NCI-H1694 treated with DMSO at 0.1 percent for 48 hours (cell line): ENCODE data around the gene ABCB11.
"Not testable (repeated sequence)": the region's sequence is repeated elsewhere in the genome, so short reads cannot be mapped to it uniquely, and the experiment has no call there.

Experiments
- DNase-seq: peaks from one replicate; lab custom pipeline; 2025; lab: John Stamatoyannopoulos, UW

Gene ABCB11

DNA sequence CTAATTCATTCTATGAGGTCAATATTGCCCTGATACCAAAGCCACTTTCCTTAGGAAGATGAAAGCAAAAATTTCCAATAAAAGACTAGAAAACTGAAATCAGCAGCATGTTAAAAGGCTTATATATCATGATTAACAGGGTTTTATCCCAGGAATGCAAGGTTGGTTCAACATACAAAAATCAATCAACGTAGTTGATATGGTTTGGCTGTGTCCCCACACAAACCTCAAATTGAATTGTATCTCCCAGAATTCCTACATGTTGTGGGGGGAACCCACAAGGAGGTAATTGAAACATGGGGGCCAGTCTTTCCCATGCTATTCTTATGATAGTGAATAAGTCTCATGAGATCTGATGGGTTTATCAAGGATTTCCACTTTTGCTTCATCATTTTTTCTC, 11.7 kb upstream of the ABCB11 start:
- no peak for DNase-seq

DNA sequence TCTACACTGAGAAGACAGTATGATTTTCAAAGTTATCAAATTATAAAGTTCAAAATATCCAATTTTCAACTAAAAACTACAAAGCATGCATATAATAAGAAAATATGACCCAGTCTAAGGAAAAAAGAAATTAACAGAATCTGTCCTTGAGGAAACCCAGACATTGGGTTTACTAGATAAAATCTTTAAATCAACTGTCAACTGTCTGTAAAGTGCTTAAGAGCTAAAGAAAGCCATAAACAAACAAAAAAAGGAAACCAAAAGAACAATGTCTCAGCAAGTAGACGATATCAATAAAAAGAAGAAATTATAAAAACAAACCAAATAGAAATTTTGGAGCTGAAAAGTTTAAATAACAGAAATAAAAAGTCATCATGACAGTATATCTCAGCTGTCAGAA, 10.5 kb upstream of the ABCB11 start:
- no peak for DNase-seq

DNA sequence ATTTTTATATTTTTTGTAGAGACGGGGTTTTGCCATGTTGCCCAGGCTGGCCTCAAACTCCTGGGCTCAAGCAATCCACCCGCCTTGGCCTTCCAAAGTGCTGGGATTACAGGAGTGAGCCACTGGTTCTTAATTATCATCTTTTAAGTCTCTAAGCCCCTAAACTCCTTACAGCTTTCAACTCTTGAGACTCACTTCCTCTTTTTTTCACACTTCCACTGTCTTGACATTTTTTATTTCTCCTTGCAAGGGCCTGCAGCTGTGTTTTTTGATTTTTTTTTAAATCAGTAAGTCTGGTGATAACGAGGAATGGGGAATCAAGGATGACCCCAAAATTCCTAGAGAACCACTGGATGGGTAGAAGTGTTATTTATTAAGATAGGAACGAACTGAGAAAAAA, 8.6 kb upstream of the ABCB11 start:
- no peak for DNase-seq

DNA sequence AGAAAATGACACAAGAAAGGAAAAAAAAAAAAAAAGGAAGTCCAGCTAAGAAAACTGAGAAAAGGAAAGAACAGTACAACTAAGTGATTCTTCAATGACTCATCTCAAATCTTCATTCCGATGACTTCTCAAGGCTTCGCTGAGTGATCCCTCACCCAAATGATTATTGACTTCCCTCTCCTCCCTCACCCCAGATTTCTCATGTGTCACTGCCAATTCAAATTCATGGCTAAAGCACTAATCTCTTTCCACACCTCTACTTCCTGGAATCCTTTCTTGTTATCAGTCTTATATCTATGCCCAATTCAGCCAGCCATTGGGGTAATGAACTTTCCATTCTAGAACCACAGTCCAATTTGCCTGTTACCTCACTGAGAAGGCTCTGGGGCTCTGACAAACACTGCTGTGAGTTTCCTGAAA, 7.2 kb upstream of the ABCB11 start:
- no peak for DNase-seq

DNA sequence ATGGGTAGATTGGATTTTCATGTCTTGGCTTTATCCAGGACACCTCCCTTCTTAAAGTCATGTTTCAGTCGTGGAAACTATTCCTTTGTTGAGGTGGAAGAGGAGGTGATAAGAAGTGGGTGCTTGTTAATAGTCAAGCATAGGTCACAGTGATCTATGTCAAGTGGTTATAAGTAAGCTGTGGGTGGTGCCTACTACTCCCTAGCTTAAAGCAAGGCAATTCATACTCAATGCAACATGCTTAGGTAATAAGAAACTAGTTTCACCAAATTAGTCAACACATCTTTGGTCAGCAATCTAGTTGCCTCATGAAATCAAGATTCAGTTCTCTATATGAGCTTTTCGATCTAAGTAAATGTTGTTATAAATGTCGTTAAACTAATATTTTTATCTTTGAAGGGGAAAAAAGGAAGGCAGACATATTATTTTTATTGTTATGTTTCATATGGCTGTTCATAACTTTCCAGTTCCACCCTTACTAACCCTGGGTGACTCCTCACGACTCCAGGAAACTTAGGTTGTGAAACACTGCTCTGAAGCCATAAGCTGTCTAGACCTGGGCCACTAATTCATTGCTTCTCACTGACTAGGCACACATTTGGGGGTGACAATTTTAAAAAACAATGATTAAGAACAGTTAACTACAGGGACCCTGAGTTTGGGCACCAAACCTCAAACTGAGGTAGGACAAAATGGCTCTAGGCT, 5.8 kb upstream of the ABCB11 start:
- no peak for DNase-seq

DNA sequence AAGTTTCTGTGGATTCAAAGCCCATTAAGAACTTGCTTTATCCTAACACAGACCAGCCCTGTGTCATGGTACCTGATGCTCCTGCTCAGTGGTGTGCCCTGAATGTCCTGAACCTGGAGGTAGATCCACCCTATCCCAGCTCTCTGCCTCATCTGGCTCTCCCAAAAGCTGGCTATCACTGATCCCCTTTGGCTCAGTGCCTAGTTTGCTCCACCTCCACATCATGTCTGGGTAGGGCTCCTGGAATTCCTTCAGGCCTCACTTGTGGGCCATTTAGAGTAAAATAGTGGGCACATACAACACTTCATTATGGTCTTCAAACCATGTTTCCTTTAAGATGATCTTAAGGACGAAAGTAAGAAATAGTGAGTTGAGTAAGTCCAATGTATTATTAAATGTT, 4.8 kb upstream of the ABCB11 start:
- DNase-seq, result no peak

DNA sequence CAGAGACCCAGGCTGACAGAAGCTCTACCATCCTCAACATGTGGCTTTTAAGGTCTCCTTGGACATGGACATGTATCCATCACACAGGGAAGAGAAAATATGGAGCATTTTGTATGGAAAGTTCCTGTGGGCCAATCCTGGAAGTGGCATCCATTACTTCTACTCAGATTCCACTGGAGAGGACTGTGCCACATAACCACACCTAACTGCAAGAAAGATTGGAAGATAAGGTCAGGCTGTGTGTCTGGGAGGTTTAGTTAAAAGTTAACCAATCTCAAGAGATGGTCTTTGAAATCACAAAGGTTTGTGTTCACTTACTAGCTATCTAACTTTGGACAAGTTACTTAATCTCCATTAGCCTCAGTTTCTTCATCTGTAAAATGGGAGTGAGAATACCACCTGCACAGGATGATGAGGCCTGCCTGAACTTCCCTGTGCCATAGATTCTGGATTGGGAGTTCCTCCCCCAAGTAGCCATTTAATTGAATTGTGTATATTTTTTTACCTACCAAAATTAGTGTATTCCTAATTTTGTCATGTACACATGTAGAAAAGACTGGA, 3.9 kb upstream of the ABCB11 start:
- no peak for DNase-seq

DNA sequence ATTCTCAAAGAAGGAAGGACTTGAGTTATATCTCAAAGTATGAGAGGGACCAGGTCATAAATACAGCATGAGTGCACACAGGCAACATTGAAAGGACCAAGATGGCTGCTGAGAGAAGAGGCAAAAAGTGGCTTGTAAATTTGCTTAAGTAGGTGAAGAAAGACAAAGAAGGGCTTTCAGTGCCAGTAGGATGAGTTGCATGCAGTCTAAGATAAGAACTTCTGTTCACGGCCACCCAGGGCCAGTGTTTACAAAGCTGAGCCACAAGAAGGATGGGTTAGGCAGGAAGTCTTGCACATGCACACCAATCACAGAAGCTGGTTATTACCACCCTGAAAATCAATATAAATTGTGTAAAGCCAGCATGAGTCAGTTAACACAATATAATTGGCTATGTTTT, 3.1 kb upstream of the ABCB11 start:
- DNase-seq, result no peak

DNA sequence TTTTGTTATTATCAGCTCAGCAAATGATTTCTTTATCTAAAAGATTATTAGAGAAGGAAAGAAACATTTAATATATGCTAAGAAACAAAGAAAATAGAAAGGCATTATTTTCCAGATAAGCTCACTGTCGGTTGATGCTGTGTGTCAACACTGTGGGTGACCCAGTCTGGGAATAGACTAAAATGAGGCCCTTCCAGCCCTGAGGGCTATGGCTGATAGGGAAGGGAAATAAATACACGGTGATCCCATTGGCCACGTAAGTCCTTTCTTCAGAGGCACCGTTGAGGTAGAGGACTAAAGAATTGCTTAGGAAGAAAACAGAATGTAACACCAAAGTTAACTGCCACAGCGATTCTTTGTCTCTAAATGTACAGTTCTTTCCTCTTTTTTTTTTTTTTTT, 1.8 kb downstream of the ABCB11 start:
- DNase-seq, result no peak

DNA sequence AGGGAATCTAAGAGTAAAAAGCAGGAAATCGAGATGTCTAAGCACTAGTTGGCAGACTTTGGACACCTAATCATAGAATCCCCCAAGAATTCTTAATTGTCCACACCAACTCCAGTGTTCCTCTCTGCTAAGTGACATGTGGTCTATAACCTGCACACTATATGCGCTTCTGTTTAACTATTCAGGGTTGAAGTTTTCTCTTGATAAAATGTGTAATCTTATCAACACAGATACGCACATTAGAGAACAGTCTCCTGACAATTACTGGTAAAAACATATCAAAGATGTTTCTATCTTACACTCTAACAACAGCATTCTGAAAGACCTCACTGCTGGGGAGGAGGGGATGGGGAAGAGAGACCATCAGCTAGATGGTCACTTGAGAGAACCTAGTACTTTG, 3.9 kb downstream of the ABCB11 start:
- no peak for DNase-seq

DNA sequence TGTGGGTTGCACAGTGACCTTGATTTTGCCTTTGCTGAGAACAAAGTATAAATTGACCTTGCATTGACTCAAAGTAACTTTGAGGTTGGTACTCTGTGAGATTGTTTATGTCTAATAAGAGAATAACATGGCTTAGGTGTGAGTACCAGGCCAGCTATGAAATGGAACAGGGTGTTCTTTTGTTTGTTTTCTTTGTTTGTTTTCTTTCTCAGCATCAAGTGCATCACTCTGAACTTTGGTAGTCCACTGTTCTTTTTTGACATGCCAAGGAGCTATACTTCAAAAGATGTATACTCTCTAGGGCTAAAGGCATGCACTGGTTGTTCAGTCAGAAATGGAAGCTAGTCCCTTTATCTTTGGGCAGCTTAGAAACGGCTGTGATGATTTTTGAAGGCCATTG, 5.1 kb downstream of the ABCB11 start:
- no peak for DNase-seq

DNA sequence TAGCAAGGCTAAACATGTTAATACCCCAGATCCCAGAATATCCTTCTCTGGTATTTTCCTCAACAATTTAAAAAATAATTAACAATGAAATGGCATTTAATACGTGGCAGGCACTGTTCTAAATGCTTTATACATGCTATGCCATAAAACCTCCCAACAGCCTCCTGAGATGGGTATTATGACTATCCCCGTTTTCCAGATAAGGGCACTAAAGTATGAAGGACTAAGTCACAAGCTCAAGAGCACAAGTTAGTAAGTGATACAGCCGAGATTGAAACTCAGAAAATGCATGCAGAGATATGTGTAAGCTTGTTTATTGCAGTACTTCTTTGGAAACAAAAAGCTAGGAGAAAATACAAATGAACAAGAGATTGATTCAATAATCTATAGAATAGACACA, 8.0 kb downstream of the ABCB11 start:
- DNase-seq, result no peak

DNA sequence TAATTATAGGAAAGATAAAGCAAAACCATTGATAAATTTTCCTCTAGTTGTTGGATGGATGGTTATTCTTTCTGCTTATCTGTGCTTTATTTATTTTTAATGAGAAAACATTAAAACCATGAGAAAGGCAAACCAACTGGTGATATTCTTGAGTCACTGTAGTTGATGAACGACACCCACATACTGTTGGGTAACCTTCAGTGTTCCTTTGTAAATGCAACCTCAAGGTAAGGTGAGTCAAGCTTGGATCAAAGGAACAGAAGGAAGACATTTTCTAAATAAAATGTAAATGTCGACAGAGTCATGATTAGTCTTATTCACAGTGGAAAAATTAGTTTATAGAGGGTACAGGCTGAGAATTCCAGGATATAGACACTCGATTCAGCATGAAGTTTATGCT, 12.7 kb downstream of the ABCB11 start:
- no peak for DNase-seq

DNA sequence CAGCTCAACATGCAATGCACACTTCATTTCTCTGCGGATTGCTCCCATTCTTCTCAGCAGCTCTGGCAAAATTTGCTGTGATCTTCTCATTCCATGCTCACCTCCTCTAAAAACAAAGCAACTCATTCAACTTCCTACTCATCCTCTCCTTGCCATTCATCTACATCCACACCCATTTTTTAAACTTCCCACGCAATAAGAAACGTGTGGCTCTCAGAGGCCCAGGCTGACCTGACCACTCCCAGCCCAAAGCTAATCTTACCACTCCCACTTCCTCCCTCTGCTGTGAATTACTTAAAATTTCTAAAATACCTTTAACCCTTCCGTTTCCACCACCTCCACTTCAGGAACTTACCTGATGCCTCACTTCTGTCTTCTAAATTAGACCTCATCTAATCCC, 15.2 kb downstream of the ABCB11 start:
- DNase-seq, result no peak

DNA sequence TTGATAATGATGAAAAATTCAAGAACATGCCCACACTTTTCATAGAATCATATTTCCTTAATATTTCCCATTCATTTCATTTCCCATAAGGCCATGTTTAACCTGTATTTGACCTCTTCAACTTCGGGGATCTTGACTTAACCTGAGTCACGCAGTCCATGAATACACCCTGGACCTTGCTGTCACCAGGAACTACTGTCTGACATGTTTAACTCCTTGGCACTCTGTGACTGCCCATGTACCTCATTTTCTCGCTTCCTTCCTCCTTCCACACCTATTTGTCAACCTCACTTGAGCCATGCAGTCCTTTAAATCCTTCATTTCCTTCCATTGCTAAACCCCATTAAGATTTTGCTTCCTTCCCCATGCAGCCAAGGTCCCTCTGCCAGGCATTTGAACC, 16.3 kb downstream of the ABCB11 start:
- no peak for DNase-seq

DNA sequence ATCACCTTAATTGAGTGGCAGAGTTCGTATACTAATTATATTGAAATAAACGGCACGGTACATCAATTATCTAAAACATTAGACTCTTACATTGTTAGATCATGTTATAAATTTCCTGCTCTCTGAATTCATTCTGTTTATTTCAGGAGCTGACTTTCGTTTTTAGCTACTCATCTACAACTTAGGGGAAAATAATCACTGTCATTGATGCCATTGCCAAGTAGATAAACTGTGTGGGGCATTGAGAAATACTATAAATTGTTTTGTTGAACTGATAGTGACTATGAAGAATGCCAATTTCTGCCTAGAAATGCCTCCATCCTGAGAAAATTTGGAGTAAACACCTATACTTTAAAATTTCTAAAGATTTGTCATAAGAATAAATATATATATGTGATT, 17.5 kb downstream of the ABCB11 start:
- DNase-seq, result no peak

DNA sequence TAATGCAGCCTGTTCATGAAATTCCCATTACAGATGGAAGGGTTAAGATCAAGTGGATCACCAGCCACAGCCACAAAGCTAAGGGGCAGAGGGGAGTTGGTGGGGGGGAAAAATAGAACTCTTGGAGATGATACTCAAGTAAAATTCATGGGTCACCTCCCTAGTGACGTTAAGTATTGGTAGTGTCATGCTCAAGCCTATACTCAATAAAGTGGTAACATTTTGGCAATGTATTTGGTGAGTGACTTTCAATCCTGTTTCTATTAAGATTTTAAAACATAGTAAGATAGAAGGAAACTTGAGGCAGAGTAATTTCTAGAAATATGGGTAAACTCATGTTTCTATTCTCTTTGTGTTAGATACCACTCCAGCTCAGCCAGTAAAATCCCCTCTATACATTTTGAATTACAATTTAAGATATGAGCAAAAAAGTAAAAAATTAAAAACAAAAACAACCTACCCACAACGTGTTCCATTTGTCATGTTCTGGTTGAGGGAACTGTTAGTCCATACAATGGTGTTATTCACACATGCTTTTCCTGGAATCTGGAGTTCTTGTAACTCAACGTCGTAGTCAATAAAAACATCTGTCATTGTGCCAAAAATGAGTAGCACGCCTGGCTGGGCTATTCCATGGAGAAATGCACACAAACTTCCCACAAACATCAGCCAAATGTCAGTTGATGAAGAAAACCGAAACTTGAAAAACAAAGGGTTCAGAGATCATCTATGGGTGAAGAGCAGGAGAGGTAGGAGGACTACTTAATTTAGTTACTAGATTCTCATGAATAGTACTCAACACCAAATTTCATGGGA, 18.1 kb downstream of the ABCB11 start:
- peak; percentile 19 for DNase-seq

DNA sequence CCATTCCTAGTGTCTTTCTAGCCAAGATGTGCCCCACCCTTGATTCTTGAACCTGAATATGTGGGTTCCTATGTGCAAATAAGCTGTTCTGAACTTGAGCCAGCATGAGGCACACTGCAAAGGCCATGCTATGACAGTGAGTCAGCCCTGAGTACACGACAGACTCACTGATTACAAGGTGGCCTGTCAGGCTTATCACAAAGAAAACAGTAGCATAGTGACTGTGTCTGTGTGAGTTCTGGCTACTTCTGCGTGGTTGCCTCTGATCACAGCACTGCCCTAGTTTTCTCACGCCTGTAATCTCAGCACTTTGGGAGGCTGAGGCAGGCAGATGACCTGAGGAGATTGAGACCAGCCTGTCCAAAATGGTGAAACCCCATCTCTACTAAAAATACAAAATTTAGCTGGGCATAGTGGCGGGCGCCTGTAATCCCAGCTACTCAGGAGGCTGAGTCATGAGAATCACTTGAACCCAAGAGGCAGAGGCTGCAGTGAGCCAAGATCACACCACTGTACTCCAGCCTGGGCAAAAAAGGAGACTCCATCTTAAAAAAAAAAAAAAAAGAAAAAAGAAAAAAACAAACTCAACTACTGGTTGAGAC, 18.8 kb downstream of the ABCB11 start:
- DNase-seq, result not testable (repeated sequence)

DNA sequence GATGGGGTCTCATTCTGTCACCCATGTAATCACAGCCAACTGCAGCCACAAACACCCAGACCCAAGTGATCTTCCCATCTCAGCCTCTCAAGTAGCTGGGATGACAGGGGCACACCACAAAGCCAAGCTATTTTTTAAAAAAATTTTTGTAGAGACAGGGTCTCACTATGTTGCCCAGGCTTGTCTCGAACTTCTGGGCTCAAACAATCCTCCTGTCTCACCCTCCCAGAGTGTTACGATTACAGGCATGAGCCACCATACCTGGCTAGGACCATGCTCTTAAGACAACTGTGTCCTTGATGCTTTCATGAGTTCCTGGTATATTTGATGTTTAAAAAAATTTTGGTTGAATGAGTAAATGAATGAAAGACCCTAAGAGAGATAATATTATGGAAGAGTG, 19.4 kb downstream of the ABCB11 start:
- DNase-seq, result no peak

DNA sequence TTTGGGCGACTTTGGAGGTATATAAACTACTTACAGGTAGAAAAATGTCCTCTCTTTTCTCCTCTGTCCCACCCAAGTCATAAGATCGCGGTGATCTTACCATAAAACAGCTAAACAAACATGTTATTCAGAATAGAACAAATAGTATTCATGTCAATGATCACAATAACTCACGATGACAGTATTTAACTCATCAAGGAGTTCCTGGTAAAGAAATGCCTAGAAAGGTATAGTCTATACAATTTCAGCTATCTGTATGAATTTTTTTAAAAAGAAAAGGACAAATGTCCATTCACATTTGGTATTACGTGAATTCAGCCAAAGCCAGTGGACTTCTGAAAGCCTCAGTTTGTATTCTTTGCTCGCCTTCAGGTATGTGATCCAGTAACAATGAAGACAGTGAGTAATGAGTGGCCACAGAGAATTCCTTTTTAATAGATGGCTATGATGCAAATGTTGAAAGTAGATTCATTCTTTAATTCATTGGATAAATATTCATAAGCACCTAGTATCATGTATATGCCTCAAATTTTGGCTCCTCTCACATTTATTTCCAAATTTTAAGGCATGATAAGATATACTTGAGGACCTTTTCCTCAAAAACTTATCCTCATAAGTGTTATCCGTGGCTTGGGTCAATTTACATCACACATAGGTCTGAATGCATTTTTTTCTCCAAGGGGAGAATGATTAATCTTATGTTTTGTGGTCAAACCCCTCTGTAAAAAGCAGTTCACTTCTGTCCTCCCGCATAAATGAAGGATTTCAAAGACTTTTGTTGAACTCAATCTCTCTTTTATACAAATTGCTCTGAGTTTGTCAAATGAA, 20.3 kb downstream of the ABCB11 start:
- no peak for DNase-seq

DNA sequence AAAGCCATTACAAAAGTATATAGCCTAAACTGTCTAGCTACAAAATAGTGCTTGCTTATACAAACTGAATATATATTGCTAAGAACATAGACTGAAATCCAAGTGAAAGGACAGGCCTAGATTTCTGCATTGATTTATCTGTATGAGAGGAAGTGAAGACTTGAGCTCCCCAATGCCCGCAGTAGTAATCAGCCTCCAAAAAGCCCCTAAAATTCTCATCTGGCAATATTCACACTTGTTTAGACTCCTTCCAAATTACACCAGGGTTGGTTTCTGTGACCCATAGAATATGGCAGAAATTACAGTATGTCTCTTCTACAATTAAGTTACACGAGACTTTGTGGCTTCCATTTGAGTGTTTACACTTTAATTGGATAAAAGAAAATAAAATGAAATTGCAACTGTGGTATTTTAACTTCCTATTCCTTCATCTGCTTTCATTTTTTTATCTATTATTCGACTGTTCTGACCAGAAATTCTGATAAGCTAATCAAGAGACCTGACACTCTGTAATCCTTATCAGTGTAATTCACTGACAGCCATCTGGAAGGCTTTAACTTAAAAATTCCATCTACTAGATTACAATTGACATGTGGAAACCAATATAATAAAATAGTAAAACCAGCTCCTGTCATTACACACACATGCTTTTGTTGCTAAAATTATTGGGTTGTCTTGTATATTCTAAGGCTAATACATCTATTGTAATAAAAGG, 21.1 kb downstream of the ABCB11 start:
- DNase-seq, result no peak
